HK-2 (cell line): Measurements from ENCODE around the gene BEGAIN.

Source experiments
- DNase-seq: peaks from one replicate; pipeline ENCODE4 v3.0.0-alpha.2; 2018; ENCODE audit not compliant: unreplicated experiment

Gene BEGAIN

DNA sequence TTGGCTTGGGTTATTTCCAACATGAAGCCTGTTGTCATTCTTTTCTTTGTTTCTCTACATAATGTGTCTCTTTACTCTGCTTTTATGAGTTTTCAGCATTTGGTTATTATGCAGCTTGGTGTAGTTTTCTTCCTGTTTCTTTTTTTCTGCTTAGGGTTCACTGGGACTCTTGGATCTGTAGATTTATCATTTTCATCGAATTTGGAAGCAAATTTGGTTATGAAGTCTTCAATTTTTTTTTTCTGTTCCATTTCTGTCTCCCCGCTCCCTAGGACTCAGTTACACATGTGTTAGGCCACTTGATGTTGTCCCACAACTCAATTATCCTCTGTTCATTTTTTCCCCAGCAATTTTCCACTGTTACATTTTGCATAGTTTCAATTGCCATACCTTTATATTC lies 13.8 kb upstream of the BEGAIN start:
- DNase-seq: no peak

- no peak for DNase-seq
Observed at GRCh38 chr14:100599981-100600380, 12.8 kb upstream of the BEGAIN start.

DNA sequence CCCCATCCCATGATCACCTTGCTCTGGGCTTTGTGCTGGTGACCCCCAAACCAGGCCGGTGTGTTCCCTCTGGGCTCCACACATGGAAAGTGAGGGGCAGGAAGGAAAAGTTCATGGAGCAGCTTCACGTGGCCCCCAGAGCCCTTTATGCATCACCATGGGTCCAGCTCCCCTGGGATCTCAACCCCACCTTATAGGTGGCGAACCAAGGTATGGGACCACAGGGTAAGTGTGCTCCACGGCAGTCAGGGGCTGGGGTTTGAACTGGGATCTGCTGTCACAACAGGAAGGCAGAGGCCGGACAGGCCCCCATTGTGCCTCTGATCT lies 7.4 kb upstream of the BEGAIN start:
- DNase-seq: no peak

- no peak for DNase-seq
Observed at GRCh38 chr14:100593751-100594624, 6.8 kb upstream of the BEGAIN start.

GRCh38 chr14:100592972-100593371 lies 5.8 kb upstream of the BEGAIN start:
- DNase-seq: no peak

DNA sequence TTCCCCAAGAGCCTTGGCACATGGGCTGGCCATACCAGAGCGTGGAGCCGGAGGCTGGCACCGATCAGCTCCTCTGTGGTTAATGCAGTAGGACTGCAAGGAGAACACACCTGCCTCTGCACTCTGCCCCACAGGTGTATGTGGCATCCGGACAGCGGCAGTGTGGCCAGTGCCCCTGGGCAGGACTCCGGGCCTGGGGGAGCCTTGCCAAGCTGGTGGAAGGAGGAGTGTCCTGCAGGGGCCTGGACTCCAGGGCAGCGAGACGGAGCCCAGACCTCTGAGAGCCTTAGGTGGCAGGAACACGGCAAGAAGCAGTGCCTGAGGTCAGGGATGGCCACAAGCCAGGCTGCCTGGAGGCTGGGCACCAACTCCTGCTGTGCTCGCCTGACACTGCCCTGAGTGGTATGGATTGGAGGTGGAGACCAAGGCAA lies 5.3 kb upstream of the BEGAIN start:
- no peak for DNase-seq

- DNase-seq: no peak
Observed at GRCh38 chr14:100591453-100592371, 4.5 kb upstream of the BEGAIN start.

- no peak for DNase-seq
Observed at GRCh38 chr14:100590726-100591452, 3.7 kb upstream of the BEGAIN start.

DNA sequence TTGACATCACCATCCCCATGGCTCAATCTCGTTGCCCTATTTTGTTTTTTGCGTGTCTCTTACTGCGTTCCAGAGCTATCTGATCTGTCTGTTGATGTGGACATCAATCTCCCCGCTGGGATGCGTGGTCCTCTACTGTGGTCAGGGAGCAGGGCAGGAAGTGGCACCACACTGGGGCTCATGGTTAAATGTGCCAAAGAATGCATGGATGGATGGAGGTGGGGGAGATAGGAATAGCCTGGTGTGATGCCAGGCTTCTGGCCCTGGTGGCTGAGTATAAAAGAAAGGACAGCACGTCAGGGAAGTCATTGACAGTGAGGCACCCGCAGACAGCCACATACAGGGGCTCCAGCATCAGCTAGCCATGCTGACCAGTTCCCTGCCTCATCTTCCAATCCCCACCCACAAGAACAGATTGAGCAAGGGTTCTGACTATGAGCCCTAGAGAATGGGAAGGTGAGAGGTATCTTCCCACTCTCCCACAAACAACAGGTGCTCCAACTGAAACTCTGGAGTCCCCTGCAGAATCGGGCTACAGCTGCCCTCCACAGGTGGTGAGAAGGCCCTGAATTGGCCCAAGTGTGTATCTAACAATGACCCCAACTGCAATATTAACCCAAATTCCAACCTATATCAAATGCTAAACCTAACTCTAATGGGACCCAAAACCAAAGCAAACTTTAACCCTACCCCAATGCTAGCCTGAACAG lies 2.7 kb upstream of the BEGAIN start:
- DNase-seq: no peak

DNA sequence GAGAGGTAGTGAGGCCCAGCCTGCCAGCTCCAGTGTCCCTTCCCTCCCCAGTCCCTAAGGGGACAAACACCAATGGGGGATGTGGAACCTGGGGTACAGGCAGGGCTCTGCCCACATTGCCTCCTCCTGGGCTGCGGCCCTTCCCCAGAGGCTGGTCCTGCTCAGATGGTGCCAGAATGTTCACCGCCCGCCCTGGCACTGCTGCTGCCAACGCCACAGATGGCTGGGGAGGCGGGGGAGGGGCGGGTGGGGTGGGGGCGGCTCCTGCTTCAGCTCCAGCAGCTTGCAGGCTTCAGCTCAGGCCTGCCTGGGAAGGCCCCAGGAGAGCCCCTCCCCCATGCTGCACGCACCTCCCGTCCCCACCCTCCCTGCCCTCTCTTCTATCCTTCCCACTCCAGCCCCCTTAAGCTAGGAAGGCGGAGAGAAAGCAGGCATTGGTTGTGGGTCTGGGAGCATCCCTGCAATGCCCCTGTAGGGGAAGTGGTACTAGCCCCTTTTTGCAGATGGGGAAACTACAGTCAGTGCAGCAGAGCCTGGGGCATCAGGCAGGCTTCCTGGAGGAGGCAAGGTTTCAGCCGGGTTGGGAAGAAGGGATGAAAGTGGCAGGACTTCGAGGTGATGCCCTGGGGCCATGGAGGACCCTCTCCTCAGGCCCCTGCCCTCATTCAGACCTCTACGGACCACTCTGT lies 2.0 kb upstream of the BEGAIN start:
- no peak for DNase-seq

DNA sequence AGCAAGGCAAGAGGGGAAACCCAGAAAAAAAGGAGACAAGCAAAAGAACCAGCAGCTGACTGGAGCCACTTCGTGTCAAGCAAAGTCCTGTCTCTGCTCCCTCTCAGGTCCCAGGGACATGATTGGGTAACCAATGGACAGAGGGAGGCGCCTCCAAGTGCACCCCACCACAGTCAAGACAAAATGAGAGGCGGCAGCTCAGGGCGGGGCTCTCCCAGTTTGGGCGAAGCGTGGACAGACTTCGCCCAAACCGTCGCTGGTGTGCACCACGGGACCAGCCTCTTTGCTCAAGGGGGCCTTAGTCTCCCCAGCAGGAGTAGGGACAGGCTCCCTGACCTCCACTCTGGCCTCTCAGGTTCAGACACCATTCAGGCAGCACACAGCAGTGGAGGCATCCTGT lies 1.5 kb upstream of the BEGAIN start:
- DNase-seq: no peak

DNA sequence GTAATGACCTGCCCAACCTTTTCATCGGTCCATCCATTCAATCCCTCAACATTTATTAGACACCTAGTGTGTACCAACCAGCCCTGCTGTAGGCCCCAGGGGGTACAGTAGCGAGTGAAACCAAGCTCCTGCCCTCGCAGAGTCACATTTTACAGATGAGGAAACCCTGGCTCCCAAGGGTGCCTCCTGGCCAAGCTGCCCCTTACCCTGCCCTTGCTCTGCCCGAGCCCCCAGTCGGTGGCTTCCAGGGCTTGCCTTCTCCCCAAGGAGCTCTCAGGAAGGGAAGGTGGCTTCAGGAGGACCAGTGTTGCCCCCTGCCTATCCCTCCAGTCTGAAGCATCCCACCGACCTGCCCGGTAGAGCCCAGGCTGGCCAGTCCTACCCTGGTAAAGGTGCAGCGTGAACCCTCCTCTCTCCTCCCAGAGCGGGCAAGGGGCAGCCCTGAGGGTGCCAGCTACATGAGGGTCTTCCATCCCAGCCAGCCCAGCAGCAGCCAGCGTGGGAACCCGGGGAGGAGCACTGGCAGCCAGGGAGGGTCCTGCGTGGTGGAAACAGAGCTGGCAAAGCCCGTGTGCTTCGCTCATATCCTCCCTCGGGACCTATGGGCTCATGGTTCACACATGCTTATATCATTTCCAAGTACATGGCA lies 670 bp upstream of the BEGAIN start:
- no peak for DNase-seq

DNA sequence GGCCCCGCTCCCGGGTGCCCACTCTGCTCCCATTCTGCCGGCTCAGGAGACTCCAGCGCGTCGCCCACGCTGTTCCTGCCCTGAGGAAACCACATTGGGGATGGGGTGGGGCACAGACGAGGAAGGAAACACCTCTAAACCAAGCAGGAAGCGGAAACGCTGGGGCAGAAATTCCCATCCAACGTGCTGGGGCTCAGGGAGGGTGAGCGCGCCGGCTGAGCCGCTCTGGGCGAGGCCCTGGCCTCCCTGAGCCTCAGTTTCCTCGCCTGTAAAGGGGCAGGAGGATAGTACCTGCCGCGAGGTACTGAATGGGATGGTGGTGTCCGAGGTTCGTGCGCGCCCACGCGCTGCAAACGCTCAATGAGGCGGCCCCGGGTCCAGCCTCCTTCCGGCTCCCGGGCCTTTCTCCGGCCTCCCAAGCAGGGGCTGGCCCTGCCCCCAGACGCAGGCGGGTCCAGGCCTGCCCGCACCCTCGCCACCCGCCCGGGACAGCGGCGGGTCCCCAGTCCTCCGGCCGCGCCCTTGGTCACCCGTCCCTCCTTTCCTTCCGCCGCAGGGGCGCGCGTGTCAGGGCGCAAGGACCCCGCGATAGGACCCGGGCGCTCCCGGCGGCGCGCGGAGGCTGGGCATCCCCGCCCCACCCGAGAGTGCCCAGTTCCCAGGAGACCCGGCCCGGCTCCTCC lies 673 bp downstream of the BEGAIN start:
- DNase-seq: peak; percentile 36

DNA sequence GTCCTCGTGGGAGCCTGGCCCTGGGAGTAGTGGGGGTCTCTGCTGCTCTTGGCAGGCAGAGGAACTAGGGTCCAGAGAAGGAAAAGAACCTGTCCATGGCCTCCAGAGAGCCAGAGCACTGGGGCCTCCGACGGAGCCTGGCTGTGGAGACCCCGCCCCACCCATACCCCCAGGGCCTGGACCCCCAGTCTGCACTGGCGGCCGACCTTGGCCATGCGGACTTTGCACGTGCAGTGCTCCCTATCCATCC lies 1.1 kb downstream of the BEGAIN start:
- no peak for DNase-seq

- no peak for DNase-seq
Observed at GRCh38 chr14:100585448-100586152, 1.6 kb downstream of the BEGAIN start.

DNA sequence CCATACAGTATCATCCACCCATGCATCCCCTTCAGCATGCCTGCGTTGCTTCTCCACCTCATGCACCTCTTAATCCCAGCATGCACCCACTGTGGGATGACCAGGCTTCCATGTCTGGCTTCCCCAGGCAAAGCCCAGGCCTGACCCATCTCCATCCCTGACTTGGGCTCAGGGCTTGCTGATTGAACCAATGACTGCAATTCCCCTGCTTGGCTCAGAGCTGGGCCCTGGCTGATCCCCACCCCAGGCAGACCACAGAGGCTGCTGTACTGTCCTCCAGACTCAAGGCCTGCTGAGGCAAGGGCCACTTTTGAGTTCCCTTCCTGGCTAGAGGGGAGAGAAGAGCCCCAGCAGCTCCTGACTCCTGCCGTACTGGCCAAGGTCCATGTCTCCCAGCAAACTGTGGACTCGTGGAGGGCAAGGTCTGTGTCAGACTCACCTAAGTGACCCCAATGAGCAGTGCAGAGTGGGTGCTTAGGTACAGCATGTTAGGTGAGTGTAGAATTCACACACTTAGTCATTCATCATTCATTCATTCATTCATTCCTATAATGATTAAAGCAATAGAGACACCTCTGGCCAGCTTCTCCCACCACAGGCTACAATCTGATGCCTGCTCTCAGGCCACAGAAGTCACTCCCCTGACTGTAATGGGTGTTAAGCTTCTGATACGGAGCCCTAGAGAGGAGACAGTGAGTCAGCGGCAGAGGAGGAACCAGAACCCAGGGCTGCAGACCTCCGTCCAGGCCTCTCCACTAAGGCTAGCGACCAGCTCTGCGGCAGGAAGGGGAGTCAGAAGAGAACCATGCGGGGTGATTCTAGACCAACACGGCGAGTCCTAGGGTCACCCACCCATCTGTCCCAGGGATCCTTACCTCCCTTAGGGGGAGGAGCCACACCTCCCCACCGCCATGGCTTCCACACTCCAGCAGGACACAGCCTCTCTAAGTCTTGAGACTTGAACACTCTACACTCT lies 2.9 kb downstream of the BEGAIN start:
- no peak for DNase-seq

DNA sequence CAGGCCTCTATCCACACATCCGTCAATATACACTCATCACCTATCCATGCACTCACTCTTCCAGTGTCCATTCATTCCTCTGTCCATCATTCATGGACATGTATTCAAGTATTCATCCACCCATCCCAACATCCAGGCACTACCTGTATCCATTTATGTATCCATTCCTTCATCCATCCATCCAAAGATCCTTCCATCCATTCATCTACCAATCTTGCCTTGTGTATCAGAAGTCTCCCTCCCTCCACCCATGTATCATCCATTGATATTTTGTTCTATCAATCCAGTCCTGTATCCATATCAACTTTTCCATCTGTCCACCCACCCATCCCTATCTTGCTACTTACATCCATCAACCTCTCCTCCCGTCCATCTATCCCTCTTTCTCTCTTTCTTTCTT lies 4.0 kb downstream of the BEGAIN start:
- DNase-seq: no peak

DNA sequence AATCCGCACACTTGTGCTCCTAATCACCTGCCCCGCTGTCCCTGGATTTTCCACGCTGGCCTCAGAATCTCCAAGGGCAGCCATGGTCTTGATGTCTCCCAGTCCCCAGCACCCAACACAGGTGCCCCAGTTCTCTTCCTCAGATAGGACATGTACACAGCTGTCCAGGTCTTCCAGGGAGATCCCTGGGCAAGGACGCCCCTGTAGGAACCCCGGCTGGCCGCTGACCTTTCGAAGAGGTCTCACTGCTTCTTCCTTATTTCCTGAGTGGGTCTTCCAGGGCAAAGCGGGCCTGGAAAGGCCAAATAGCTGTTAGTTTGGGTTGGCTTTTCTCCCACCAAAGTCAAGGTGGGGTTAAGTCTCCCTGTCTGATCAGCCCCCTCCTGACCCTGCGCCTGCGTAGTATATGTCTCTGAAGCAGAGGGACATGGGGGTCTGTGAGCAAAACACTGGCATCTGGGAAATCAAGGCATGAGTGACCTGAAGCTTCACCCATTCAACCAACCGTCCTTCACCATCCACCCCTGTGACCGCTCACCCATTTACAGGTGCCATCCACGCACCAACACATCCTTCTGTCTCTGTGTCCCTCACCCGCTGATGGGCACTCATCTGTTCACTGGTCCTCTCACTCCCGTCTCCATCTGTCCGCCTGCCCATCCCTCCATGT lies 4.6 kb downstream of the BEGAIN start:
- no peak for DNase-seq
